GM18507 (cell line): ENCODE data around the gene MRPS27.
"Not testable (repeated sequence)": the region's sequence is repeated elsewhere in the genome, so short reads cannot be mapped to it uniquely, and the experiment has no call there.

Experiments
- DNase-seq: peaks from one replicate; pipeline ENCODE4 v3.0.0; 2011; ENCODE audit warnings: low read depth; ENCODE audit not compliant: insufficient read length; ENCODE audit errors: extremely low spot score
- FAIRE-seq: peaks from 2 replicates; lab custom pipeline; 2011; peaks lifted over from hg19 to GRCh38; lab: Jason Lieb, UNC

The MRPS27 gene

DNA sequence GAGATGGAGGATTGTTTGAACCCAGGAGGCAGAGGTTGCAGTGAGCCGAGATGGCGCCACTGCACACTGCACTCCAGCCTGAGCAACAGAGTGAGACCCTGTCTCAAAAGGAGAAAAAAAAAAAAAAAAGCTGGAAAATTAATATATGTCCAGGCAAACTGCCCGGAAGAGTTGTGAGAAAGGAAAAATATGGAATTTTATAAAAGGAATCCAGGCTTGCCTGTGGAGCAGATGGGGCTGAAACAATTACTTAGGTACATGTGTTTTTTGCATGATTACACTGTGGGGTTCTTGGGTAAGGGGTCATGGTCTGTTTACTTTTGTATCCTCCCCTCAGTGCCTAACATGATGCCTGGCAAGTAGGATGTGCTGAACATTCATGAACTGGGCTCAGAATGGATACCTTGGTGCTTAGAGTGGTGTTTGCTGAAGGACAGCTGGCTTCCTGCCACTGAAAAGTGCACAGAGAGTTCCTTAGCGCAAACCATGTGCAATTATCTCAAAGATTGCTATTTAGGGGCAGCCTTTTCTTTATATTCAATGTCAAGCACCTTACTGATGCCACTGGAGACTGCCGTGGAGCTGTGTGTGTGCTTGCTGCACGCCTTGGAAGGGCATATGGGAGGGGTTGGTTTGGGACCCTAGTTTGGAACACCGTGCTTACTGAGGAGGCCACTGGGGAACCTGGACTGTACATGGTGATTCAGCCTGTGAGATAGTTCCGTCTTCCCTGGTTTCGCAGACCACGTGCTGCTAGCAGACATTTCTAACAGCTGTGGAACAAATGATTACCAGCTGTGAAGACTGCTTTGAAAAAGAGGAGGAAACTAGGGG lies 134.3 kb downstream of the MRPS27 start:
- FAIRE-seq, result no peak

GRCh38 chr5:72184408-72184807 lies 135.6 kb downstream of the MRPS27 start:
- DNase-seq (no peak), FAIRE-seq (no peak)

More for the DNA sequence above, 134.3 kb downstream of the MRPS27 start:
- DNase-seq, result no peak

DNA sequence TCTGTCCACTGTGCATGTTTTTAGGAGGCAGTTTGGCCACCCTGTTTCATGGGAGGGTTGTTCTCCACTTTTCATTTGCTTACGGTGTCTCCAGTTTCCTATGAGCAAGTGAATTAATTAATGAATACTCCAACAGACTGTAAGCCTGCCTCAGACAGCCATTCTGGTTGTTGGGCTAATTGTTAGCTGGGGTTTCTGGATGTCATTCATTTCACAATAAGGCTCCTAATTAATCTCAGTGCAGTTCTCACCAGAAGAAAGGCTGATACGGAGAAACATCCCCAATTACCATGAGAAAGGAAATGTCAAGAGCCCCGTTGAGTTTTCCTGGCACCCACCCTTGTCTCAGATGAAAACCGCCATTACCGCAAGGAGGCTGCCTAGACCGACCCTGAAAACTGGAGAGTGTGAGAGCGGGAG lies 136.9 kb downstream of the MRPS27 start:
- FAIRE-seq (no peak), DNase-seq (no peak)

DNA sequence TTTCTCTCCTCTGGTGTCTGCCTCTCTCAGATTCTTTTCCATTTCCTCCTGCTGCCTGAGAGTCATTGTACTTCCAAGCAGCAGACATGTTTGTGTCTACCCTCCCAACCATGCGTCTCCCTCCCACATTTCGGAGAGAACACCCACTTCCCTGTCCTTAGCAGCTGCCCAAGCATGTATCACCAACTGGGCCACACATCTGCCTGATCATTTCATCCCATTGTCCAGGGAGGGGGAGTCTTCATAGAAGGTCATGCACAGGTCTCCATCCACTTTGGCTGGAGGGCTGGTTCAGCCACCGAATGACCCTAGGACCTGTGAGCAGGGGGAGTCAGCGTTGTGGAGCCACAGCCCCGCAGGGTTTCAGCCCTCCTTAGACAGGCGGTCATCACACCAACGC lies 137.4 kb downstream of the MRPS27 start:
- DNase-seq (no peak), FAIRE-seq (no peak)

GRCh38 chr5:72180925-72181324 lies 139.1 kb downstream of the MRPS27 start:
- FAIRE-seq (no peak), DNase-seq (no peak)

- DNase-seq (no peak), FAIRE-seq (no peak)
Observed at GRCh38 chr5:72179816-72180440, 140.1 kb downstream of the MRPS27 start.

- FAIRE-seq (no peak), DNase-seq (no peak)
Observed at GRCh38 chr5:72179028-72179815, 140.8 kb downstream of the MRPS27 start.

DNA sequence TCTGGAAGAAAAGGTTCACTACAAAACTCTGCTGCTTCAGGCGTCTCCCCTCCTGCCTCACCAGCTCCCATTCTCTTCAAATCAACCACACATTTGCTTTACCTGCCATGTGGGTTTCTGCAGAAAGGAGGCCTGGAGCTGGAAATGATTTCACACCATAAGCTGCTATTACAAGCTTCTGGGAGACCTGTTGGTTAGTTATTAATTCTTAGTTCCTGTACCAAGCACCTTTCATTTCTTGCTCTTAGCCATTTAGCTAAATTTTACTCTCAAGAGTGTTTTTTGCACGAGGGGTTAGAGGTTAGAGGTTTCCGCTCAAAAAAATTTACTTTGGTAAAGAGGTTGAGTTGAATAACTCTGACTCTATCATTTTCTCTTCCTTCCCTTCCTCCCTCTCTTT lies 142.5 kb downstream of the MRPS27 start:
- peak; percentile 15 for DNase-seq
- peak; percentile 87 for FAIRE-seq

GRCh38 chr5:72172786-72173185 lies 147.3 kb downstream of the MRPS27 start:
- no peak for FAIRE-seq
- DNase-seq, result no peak

DNA sequence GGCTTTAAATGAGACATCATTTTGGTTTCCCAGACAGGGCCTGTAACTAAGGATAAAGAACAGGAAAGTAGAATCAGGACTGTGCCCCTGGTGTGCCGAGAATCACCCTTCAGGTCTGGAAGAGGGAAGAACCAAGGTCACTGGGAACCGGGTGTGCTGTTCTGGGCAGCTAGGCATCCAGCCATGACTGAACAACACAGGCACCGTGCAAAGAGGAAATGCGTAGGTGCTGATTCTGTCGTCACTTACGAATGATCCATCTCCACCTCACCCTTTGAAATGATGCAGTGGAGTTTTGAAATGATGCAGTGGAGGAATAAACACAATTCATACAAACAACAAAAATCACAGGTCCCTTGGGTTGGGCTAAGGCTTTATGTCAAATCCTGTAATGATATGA lies 148.4 kb downstream of the MRPS27 start:
- DNase-seq (peak; percentile 15), FAIRE-seq (peak; percentile 60)

- DNase-seq, FAIRE-seq: not testable (repeated sequence)
Observed at GRCh38 chr5:72171181-72171580, 148.9 kb downstream of the MRPS27 start.

GRCh38 chr5:72170101-72170500 lies 149.9 kb downstream of the MRPS27 start:
- DNase-seq (no peak), FAIRE-seq (no peak)
